NCI-H2196 treated with DMSO at 0.1 percent for 48 hours (cell line): Measurements from ENCODE around the gene BAZ2B.
"Not testable (repeated sequence)": the region's sequence is repeated elsewhere in the genome, so short reads cannot be mapped to it uniquely, and the experiment has no call there.

Experiments
- DNase-seq: peaks from one replicate; lab custom pipeline; 2025; ENCODE audit not compliant: unreplicated experiment; lab: John Stamatoyannopoulos, UW

Gene BAZ2B

GRCh38 chr2:159616286-159616701 is at the start of gene BAZ2B:
BAZ2B (minus strand) TSS chr2:159616548; CDS start chr2:159478719, 137,829 bp downstream.
- peak; percentile 28 for DNase-seq

GRCh38 chr2:159661286-159661685 is 44.9 kb upstream of the BAZ2B start:
- no peak for DNase-seq

- no peak for DNase-seq
Observed at GRCh38 chr2:159658881-159659873, 42.8 kb upstream of the BAZ2B start.

GRCh38 chr2:159653962-159654361 is 37.6 kb upstream of the BAZ2B start:
- DNase-seq: no peak

GRCh38 chr2:159651884-159652283 is 35.5 kb upstream of the BAZ2B start:
- DNase-seq: no peak

GRCh38 chr2:159650574-159650973 is 34.2 kb upstream of the BAZ2B start:
- DNase-seq: no peak

- no peak for DNase-seq
Observed at GRCh38 chr2:159648643-159649042, 32.3 kb upstream of the BAZ2B start.

GRCh38 chr2:159647667-159648066 is 31.3 kb upstream of the BAZ2B start:
- DNase-seq: no peak

- DNase-seq: no peak
Observed at GRCh38 chr2:159640176-159640575, 23.8 kb upstream of the BAZ2B start.

GRCh38 chr2:159639712-159640111 is 23.4 kb upstream of the BAZ2B start:
- DNase-seq: no peak

- DNase-seq: no peak
Observed at GRCh38 chr2:159639071-159639470, 22.7 kb upstream of the BAZ2B start.

GRCh38 chr2:159637988-159638501 is 21.7 kb upstream of the BAZ2B start:
- no peak for DNase-seq

- DNase-seq: no peak
Observed at GRCh38 chr2:159637240-159637639, 20.9 kb upstream of the BAZ2B start.

GRCh38 chr2:159635006-159635789 is 18.9 kb upstream of the BAZ2B start:
- DNase-seq: no peak

- DNase-seq: no peak
Observed at GRCh38 chr2:159633219-159633618, 16.9 kb upstream of the BAZ2B start.

- not testable (repeated sequence) for DNase-seq
Observed at GRCh38 chr2:159625628-159626027, 9.3 kb upstream of the BAZ2B start.

- DNase-seq: no peak
Observed at GRCh38 chr2:159623436-159623835, 7.1 kb upstream of the BAZ2B start.

GRCh38 chr2:159622966-159623365 is 6.6 kb upstream of the BAZ2B start:
- DNase-seq: no peak

GRCh38 chr2:159620796-159621195 is 4.4 kb upstream of the BAZ2B start:
- DNase-seq: no peak

GRCh38 chr2:159617646-159618045 is 1.3 kb upstream of the BAZ2B start:
- peak; percentile 36 for DNase-seq

- no peak for DNase-seq
Observed at GRCh38 chr2:159617100-159617499, 752 bp upstream of the BAZ2B start.
